ENCODE measurements around the gene TEAD1. TPM values are rescaled to one million over a fixed set of nuclear protein-coding genes. Genes with fewer than 3 reads are reported as not detected.
A peak's percentile ranks its signal among the peaks of the same experiment; 100 is the strongest.

The TEAD1 gene
- total RNA-seq, 4 donors from 2014 or later = 38.8 to 110 (median 75.3) TPM

DNA sequence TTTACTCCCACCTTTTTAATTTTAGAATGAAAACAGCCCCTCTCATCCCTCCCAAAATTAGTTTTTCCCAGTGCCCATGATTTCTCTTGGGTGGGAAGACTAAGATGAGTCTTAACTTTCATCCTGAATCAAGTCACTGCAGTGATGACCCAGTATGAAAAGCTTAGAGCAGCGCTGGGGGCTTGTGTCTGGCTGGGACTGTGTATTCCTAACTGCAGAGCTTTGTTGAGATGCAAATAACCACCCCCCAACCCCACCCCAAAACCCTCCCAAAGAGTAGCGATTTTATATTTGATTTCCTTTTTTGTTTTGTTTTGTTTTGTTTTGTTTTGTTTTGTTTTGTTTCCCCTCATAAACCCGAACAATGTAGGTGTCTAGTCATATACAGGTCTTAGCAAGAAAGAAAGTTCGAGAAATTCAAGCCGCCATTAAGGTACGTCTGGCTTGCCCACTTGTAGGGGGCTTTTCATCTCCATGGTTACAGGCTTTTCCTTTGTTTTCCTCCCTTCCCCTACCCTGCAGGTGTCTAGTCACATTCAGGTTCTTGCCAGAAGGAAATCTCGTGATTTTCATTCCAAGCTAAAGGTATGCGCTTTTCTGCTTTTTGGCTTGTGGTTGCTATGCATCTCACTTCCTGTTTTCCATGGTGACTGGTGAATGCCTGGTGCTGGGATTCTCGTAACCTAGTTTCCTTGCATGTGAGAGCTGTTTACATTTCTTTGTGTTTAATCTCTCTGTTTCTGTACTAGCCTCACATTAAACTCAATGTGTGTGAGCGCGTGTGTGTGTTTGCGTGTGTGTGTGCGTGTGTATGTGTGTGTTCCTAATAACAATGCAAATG lies 190.3 kb downstream of the TEAD1 start:
- no peak for DNase-seq
- no peaks in the 10 kb centered on the region for H3K9me3 ChIP-seq
- no peak overlapping the region for H3K4me3 ChIP-seq
- intact Hi-C loops (cut with DNase I; ENCODE audit: low total_unique reads) = no loop called here
- no peaks in the 10 kb centered on the region for H3K4me1 ChIP-seq
- H3K27me3 ChIP-seq = no peaks in the 10 kb centered on the region
- H3K27ac ChIP-seq = peak overlapping the region; percentile 76 to 80
- H3K36me3 ChIP-seq = no peaks in the 10 kb centered on the region
- TF ChIP-seq POLR2A (IDR thresholded peaks at IDR 0.05) (no peak), CTCF (IDR thresholded peaks at IDR 0.05) (no peak)

- Histone ChIP-seq H3K36me3 (no peaks in the 10 kb centered on the region), H3K27ac (no peak overlapping the region), H3K9me3 (no peaks in the 10 kb centered on the region), H3K4me3 (no peak overlapping the region), H3K27me3 (no peaks in the 10 kb centered on the region), H3K4me1 (no peaks in the 10 kb centered on the region)
- DNase-seq = no peak
- TF ChIP-seq POLR2A (IDR thresholded peaks at IDR 0.05) (no peak), CTCF (IDR thresholded peaks at IDR 0.05) (no peak)
- intact Hi-C loops (cut with DNase I; ENCODE audit: low total_unique reads) = no loop called here
Observed at GRCh38 chr11:12865863-12866595, 191.8 kb downstream of the TEAD1 start.

- Histone ChIP-seq H3K9me3 (no peaks in the 10 kb centered on the region), H3K36me3 (no peaks in the 10 kb centered on the region), H3K27ac (no peak overlapping the region), H3K4me1 (no peaks in the 10 kb centered on the region), H3K27me3 (no peaks in the 10 kb centered on the region), H3K4me3 (no peak overlapping the region)
- DNase-seq = no peak
- intact Hi-C loops (cut with DNase I; ENCODE audit: low total_unique reads) = no loop called here
- TF ChIP-seq CTCF (IDR thresholded peaks at IDR 0.05) = no peak
- no peak for TF ChIP-seq POLR2A (IDR thresholded peaks at IDR 0.05)
Observed at GRCh38 chr11:12867531-12867930, 193.3 kb downstream of the TEAD1 start.

DNA sequence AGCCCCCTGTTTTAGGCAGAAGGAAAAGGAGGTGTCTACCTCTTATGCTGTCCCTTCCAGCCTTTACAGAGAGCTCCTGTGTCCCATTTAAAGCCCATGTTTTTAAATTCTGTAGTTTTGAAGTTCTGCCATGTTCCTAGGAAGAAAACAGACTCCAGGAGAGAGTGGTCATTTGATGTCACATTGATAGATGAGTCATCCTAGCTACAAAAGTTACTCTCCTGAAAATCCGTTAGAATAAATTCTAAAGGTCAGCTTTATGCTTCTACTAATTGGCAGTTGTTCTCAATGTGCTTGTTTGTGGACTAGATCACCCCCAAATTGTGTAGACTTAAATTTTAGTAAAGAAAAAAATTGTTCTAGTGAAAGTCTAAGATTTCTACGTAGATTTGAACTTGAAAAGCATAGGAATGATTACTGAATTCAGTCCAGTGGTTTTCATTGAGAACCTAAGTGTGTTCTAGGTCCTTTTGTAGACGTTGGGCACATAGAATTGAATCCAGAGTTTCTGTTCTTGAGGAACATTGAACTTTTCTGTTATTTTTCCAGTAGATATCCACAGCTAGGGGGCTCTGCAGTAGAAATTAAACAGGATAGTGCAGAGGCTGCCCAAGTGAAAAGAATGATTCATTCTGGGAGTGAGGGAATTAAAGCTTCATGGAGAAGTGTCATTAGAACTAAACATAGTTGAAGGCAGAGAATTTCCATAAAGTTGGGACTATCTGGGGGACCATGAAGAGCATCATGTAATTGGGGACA lies 194.3 kb downstream of the TEAD1 start:
- no peaks in the 10 kb centered on the region for H3K27me3 ChIP-seq
- H3K9me3 ChIP-seq = no peaks in the 10 kb centered on the region
- H3K36me3 ChIP-seq = no peaks in the 10 kb centered on the region
- no peak for DNase-seq
- H3K4me1 ChIP-seq = no peaks in the 10 kb centered on the region
- H3K4me3 ChIP-seq = no peak overlapping the region
- TF ChIP-seq POLR2A (IDR thresholded peaks at IDR 0.05) (no peak), CTCF (IDR thresholded peaks at IDR 0.05) (peak in 2 of 4 experiments; percentile 11 to 23)
- peak overlapping the region in 1 of 2 donors; percentile 40 for H3K27ac ChIP-seq
- intact Hi-C loops (cut with DNase I; ENCODE audit: low total_unique reads) = no loop called here
